ENCODE measurements around the gene APOL4.

DNA sequence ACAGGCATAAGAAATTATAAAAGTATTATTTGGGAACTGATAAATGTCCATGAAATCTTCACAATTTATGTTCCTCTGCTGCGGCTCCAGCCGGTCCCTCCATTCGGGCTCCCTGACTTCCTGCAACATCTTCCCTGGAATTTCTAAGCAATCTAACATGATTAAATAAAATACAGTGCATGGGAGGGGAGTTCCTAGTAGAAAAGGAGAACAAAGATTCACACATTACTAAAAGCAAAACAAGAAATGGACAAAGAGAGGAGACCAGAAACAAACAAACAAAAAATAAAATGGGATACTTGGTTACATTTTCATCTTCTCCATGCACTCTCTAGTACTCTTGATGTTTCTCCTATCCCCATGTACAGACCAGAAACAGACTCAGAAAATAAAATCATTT, 8.6 kb upstream of the APOL4 start:
- TF ChIP-seq CTCF (IDR thresholded peaks at IDR 0.05) (no peak), EZH2 (IDR thresholded peaks at IDR 0.05; ENCODE audit: borderline replicate concordance, insufficient read depth, low read depth, low read length, poor library complexity, severe bottlenecking) (no peak)
